ENCODE results near the gene SELENOT.

Gene SELENOT, protein sequence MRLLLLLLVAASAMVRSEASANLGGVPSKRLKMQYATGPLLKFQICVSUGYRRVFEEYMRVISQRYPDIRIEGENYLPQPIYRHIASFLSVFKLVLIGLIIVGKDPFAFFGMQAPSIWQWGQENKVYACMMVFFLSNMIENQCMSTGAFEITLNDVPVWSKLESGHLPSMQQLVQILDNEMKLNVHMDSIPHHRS

DNA sequence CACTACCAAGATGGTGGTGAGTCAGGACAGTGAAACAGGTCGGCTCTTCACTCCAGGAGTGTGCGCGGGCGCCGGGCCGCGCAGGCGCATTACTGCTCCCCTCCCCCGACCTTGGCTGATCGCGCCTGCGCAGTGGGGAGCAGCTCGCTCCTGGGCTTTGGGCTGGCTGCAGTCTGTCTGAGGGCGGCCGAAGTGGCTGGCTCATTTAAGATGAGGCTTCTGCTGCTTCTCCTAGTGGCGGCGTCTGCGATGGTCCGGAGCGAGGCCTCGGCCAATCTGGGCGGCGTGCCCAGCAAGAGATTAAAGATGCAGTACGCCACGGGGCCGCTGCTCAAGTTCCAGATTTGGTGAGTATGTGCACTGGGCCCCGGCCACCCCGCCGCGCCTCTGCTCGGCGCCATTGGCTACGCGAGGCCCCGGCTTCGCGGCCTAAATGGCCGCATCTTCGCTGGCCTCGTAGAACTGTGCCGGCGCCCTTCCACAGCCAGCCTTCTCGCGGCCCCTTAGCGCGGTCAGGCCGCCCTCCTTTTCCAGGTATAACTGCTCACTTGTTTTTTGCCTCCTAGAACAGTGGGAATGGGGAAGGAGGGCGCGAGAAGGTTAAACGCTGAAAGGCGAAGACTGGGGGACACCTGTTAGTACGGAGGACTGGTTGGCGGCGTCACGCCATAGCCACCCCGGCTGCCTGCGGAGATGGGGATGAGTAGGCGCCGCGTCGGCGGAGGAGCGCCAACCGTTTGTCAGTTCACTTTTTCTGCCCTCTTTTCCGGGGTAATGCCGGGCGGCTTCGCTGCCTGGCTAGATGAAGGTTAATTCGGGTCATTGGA, at the start of gene SELENOT:
SELENOT (plus strand) TSS at position 169 of the 827 bp plus-strand sequence; CDS start at position 211, 42 bp downstream.
- H3K4me3 Mint-ChIP-seq: peak within 1 kb of the TSS; percentile 99
- H3K27ac Mint-ChIP-seq: peak within 1 kb of the TSS; percentile 97
- H3K4me1 Mint-ChIP-seq (ENCODE audit: low read depth): peaks cover 64% of the 10 kb centered on the region
- peak; percentile 96 for DNase-seq
- H3K27me3 Mint-ChIP-seq: no peaks in the 10 kb centered on the region
- H3K36me3 Mint-ChIP-seq (ENCODE audit: low read depth): peaks cover 57% of the 10 kb centered on the region
- H3K9me3 Mint-ChIP-seq: no peaks in the 10 kb centered on the region

DNA sequence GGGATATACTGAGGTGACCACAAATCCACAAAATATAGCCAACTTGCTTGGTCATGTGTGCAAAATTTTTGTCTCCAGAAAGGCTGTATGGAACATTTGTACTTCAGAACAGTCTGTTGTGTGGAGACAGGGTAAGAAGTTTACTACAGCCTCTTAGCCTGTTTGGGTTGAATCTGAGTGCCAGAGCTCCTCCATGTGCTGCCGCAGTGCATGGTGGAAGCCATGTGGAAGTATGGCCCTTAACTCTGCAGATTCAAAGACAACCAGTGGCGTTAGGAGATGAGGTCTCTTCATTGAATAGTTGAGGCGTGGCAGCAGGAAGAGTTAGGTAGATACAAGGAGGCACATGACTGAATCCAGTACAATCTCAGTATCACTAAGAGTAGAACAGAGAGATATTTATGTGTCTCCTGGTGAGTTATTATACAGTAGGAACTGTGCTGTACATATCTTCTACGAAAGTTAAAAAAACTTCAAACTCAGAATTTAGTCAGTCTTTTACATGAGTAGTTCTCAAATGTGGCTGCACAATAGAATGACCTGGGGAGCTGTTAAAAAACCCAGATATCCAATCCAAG, 47.2 kb upstream of the SELENOT start:
- Mint-ChIP-seq H3K27ac (peak overlapping the region; percentile 69), H3K36me3 (ENCODE audit: low read depth) (peaks cover 83% of the 10 kb centered on the region)

DNA sequence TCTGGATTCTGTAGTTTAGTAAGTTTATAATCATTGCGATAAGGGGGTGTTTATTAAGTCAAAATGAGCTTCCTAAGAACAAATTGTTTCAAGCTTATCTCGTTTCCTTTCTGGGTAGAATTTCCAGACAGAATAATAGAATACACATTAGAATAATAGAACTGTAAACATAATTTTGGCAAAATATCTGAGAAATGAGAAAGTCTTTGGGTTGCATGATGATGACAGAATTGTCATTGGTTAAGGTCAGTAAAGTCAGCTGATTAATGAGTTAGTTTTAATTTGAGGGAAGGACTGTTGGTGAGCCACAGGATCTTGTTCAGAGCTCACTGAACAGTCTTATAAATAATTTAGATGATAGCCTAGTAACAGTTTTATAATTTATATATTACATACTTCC, 46.3 kb upstream of the SELENOT start:
- Mint-ChIP-seq H3K9me3 (no peaks in the 10 kb centered on the region), H3K27ac (no peak overlapping the region), H3K36me3 (ENCODE audit: low read depth) (peaks cover 83% of the 10 kb centered on the region), H3K27me3 (no peaks in the 10 kb centered on the region), H3K4me1 (ENCODE audit: low read depth) (peaks cover 40% of the 10 kb centered on the region), H3K4me3 (no peak overlapping the region)
- no peak for DNase-seq

More for the DNA sequence above, 47.2 kb upstream of the SELENOT start:
- Mint-ChIP-seq H3K4me1 (ENCODE audit: low read depth) (peaks cover 44% of the 10 kb centered on the region), H3K27me3 (no peaks in the 10 kb centered on the region), H3K9me3 (no peaks in the 10 kb centered on the region), H3K4me3 (no peak overlapping the region)
- no peak for DNase-seq

DNA sequence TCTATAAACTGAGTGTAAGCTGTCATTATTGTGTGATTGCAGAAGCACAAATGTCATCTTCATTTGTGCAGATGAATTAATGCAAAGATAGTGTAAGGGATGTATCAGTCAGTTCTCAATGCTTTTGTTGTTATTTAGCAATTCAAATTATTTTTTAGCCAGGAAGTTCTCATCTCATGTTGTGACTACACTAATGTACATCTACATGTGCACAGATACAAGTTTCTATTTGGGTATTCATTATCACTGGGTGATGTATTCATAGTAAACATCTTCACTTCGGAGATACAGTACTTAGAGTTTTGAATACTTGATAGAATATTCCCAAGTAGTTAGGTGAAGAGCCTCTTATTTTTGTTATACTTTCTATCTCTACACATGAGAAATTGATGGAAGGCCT, 45.4 kb upstream of the SELENOT start:
- Mint-ChIP-seq H3K36me3 (ENCODE audit: low read depth) (peaks cover 83% of the 10 kb centered on the region), H3K4me3 (no peak overlapping the region), H3K27ac (peak overlapping the region; percentile 61), H3K9me3 (no peaks in the 10 kb centered on the region), H3K27me3 (no peaks in the 10 kb centered on the region), H3K4me1 (ENCODE audit: low read depth) (peaks cover 36% of the 10 kb centered on the region)
- DNase-seq: no peak

DNA sequence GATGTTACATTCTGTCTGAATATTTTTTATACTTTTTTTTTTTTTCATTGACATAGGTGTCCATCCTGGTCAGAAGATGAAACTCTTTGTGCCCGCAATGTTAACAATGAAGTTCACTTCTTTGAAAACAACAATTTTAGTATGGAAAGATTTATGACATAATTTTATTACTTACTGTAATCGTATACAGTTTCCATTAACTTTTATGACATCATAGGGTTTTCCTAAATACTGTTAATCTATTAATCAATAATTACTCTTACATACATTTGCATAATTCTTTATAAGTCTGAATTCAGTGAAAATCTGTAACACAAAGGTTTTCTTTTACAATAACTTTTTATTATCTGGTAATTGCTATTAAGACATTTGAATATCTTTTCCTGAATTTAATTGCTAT, 38.9 kb upstream of the SELENOT start:
- Mint-ChIP-seq H3K4me3 (no peak overlapping the region), H3K4me1 (ENCODE audit: low read depth) (peaks cover 5% of the 10 kb centered on the region), H3K9me3 (no peaks in the 10 kb centered on the region), H3K27ac (no peak overlapping the region), H3K27me3 (no peaks in the 10 kb centered on the region), H3K36me3 (ENCODE audit: low read depth) (peaks cover 81% of the 10 kb centered on the region)
- DNase-seq: no peak

DNA sequence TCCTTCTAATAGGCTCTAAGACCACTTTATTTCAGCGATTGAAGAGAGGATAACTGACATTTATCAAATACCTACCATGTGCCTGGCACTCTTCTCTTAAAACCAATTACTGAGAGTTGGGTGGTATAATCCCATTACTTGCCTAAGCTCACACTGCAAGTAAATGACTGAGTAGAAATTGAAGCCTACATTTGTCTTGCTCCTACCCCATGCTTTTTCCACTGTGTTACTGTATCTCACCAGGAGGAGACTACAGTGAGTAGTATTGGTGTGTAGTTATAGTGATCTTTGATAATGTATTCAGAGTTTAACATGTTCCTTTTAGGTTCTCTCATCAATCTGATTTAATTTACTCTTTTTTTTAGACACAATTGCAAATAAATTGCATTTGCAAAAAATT, 35.8 kb upstream of the SELENOT start:
- Mint-ChIP-seq H3K36me3 (ENCODE audit: low read depth) (peaks cover 82% of the 10 kb centered on the region), H3K27ac (no peak overlapping the region), H3K27me3 (no peaks in the 10 kb centered on the region), H3K9me3 (no peaks in the 10 kb centered on the region), H3K4me1 (ENCODE audit: low read depth) (no peaks in the 10 kb centered on the region), H3K4me3 (no peak overlapping the region)
- no peak for DNase-seq

DNA sequence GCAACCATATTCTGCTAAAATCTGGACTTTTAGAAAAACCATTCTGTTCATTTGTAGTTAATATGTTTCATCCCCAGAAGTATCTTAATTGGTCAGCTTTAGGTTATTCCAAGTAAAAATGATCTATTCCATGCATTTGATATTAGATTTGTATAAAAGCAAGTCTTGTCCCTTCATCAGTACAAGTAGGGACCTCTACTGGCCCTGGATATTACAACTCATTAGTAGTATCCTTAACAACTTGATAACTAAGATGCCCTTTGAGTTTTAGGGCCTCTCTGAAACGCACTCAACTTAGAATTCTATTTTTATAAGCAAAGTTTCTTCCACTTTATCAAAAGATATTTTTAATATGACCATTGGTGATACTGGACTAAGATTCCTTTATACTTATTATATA, 25.3 kb upstream of the SELENOT start:
- H3K9me3 Mint-ChIP-seq: no peaks in the 10 kb centered on the region
- DNase-seq: no peak
- peak overlapping the region; percentile 2 for H3K27ac Mint-ChIP-seq
- H3K36me3 Mint-ChIP-seq (ENCODE audit: low read depth): peaks cover 90% of the 10 kb centered on the region
- no peak overlapping the region for H3K4me3 Mint-ChIP-seq
- H3K27me3 Mint-ChIP-seq: no peaks in the 10 kb centered on the region
- peaks cover 33% of the 10 kb centered on the region for H3K4me1 Mint-ChIP-seq (ENCODE audit: low read depth)

DNA sequence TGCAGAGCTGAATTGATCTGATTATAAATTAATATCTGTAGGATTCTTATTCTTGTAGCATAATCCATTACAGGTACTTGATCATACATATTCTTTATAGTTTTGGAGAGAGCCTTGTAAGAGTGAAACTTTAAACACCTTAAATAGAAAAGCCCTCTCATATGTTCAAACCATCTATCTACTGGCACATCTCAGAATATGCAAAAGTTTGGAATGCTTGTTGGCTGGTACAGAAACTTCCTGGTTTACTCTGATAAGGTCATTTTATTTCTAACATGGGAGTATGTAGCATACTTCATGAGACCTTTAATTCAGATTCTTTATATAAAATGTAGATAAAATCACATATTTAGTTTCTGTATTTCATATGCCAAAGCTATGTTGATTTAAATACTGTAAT, 21.9 kb upstream of the SELENOT start:
- Mint-ChIP-seq H3K27ac (peak overlapping the region; percentile 64), H3K4me1 (ENCODE audit: low read depth) (peaks cover 19% of the 10 kb centered on the region), H3K27me3 (no peaks in the 10 kb centered on the region), H3K4me3 (no peak overlapping the region), H3K36me3 (ENCODE audit: low read depth) (peaks cover 93% of the 10 kb centered on the region), H3K9me3 (no peaks in the 10 kb centered on the region)
- DNase-seq: no peak

DNA sequence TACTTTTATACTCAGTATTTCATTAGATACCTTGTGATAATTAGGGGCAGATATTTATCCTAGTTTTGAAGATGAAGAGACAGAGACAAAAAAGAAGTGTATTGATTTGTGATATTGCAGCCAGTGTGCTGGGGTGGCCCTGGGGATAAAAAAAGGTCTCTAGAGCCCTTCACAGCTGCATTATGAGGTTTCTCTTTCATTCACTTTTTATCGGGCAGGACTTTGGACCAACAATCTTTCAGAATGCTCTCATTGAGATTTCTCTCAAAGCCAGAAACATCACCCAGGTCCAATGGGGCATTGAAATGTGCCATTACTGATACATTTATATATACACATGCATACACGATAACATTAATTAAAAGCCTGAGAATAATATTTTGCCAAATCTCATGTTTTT, 20.5 kb upstream of the SELENOT start:
- DNase-seq: no peak
- Mint-ChIP-seq H3K4me3 (no peak overlapping the region), H3K27ac (peak overlapping the region; percentile 87), H3K27me3 (no peaks in the 10 kb centered on the region), H3K9me3 (no peaks in the 10 kb centered on the region), H3K4me1 (ENCODE audit: low read depth) (peaks cover 16% of the 10 kb centered on the region), H3K36me3 (ENCODE audit: low read depth) (peaks cover 90% of the 10 kb centered on the region)

DNA sequence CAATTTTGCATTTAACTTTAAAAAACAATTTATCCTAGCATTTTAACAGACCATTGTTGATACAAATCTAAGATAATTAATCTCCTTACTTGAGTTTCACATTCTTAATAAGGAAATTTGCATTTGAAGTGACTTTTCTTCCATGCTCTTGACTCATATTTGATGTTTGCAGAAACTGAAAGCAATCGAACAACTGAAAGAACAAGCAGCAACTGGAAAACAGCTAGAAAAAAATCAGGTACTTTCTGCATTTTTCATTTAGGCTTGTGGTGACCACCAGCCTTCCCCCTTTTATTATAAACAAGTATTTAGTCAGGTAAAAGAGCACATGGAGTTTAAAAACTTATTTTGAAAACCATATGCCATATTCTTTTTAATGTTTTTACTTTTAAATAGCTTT, 20.1 kb upstream of the SELENOT start:
- H3K27me3 Mint-ChIP-seq: no peaks in the 10 kb centered on the region
- DNase-seq: no peak
- H3K27ac Mint-ChIP-seq: peak overlapping the region; percentile 87
- H3K36me3 Mint-ChIP-seq (ENCODE audit: low read depth): peaks cover 90% of the 10 kb centered on the region
- H3K4me1 Mint-ChIP-seq (ENCODE audit: low read depth): peaks cover 13% of the 10 kb centered on the region
- H3K4me3 Mint-ChIP-seq: no peak overlapping the region
- H3K9me3 Mint-ChIP-seq: no peaks in the 10 kb centered on the region

DNA sequence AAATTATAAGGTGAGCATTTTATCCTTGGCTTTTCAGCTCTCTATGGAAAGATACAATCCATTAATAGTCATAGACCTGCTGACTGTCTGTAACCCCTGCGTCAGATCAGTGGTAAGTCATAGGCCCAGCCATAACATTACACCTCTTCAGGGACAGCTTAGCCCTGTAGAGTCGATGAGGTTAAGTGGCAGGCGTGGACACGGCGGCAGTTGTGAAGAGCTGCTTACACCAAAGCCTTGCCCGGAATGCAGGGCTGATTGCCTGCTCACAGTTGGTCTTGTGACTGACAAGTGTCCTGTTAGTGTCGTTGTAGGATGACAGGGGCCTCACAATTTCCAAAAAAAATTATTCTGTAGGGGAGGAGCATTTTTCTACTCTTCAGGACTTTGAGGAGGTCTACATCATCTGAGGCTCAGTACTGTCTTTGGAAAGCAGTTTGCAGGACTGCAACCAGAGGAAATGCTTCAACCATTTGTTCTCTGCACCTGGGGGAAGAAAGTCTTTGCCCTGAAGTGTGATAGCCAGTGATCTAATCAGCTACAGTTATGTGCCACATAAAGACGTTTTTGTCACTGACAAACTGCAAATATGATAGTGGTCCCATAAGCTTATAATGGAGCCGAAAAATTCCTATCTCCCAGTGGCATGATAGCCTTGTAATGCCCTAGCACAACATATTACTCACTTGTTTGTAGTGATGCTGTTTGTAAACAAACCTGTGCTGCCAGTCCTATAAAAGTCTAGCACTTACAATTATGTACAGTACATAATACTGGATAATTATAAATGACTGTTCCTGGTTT, 14.9 kb upstream of the SELENOT start:
- H3K27ac Mint-ChIP-seq: peak overlapping the region; percentile 45
- no peaks in the 10 kb centered on the region for H3K9me3 Mint-ChIP-seq
- H3K27me3 Mint-ChIP-seq: no peaks in the 10 kb centered on the region
- H3K4me1 Mint-ChIP-seq (ENCODE audit: low read depth): peaks cover 14% of the 10 kb centered on the region
- peaks cover 51% of the 10 kb centered on the region for H3K36me3 Mint-ChIP-seq (ENCODE audit: low read depth)
- DNase-seq: no peak
- H3K4me3 Mint-ChIP-seq: no peak overlapping the region

DNA sequence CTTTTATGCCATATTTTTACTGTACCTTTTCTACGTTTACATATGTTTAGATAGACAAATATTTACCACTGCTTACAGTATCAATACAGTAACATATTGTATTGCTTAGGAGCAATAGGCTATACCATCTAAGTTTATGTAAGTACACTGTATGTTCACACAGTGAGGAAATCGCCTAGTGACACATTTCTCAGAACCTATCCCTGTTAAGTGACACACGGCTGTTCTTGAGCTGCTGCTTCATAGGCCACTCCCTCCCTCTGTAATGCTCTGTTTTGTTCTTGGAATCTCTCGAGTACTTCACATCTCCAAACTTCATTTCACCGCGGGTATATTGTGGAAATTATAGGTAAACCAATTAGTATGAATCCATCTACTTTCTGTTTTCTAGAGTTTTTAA, 13.4 kb upstream of the SELENOT start:
- no peak for DNase-seq
- Mint-ChIP-seq H3K9me3 (no peaks in the 10 kb centered on the region), H3K27me3 (no peaks in the 10 kb centered on the region), H3K27ac (peak overlapping the region; percentile 15), H3K4me3 (no peak overlapping the region), H3K36me3 (ENCODE audit: low read depth) (peaks cover 36% of the 10 kb centered on the region), H3K4me1 (ENCODE audit: low read depth) (peaks cover 12% of the 10 kb centered on the region)

DNA sequence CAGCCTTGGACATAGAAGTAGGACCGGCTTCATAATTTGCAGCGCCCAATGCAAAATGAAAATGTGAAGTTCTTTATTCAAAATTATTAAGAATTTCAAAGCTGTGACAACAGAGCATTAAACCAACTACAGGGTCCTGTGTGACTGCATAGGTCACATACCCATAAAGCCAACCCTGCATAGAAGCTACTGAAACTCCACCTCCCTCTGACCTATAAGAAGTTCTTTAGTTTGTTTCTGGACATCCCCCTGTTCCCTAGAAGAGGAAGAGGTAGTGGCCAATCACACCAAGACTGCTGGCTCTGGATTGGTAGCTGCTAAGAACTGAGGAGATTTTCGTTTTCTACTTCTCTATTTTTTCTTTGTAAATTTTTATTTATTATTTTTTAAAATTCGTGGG, 9.0 kb upstream of the SELENOT start:
- Mint-ChIP-seq H3K27ac (no peak overlapping the region), H3K27me3 (no peaks in the 10 kb centered on the region), H3K4me1 (ENCODE audit: low read depth) (peaks cover 14% of the 10 kb centered on the region), H3K9me3 (no peaks in the 10 kb centered on the region), H3K4me3 (no peak overlapping the region), H3K36me3 (ENCODE audit: low read depth) (peaks cover 2% of the 10 kb centered on the region)
- no peak for DNase-seq

DNA sequence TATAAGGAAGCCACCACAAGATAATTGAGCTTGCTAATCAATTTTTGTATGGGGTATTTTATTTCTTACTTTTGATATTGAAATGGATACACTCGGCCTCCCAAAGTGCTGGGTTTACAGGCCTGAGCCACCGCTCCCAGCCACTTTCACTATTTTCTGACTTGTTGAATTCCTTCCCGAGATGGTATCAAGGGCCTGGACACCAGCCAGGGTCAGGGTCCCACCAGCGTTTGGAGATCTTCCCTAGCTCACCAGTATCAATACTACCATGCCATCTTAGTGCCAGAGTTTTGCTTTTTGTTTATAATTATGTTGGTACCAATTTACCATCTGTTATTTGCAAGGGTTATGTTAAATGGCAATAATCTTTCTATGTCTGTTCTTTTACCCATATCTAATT, 5.5 kb upstream of the SELENOT start:
- no peak overlapping the region for H3K4me3 Mint-ChIP-seq
- H3K4me1 Mint-ChIP-seq (ENCODE audit: low read depth): peaks cover 32% of the 10 kb centered on the region
- H3K36me3 Mint-ChIP-seq (ENCODE audit: low read depth): peaks cover 5% of the 10 kb centered on the region
- no peak overlapping the region for H3K27ac Mint-ChIP-seq
- no peak for DNase-seq
- H3K27me3 Mint-ChIP-seq: no peaks in the 10 kb centered on the region
- H3K9me3 Mint-ChIP-seq: no peaks in the 10 kb centered on the region

Measured in activated T-cell treated with anti-CD3 and anti-CD28 coated beads, Interleukin-2, amount 50 U/mL, for 24 hours (primary cell).